Astrocyte (in vitro differentiated cells and primary cell): Measurements from ENCODE around the gene KLHL14. TPM values are rescaled to one million over a fixed set of nuclear protein-coding genes. Genes with fewer than 3 reads are reported as not detected.

Source experiments
- DNase-seq: peaks from one replicate; pipeline ENCODE4 v3.0.0-alpha.2; 2010; ENCODE audit warnings: low read depth
- FAIRE-seq: peaks from 2 replicates; lab custom pipeline; 2011; peaks lifted over from hg19 to GRCh38; lab: Jason Lieb, UNC
- H2AFZ ChIP-seq: 2 replicates; pipeline ENCODE4 v1.6.0; 2012; ENCODE audit warnings: low read depth, low read length, inconsistent platforms
- H3K27ac ChIP-seq: 2 replicates; pipeline ENCODE4 v1.5.1; 2011; ENCODE audit warnings: low read depth, low read length, inconsistent platforms
- H3K27me3 ChIP-seq: 2 replicates; pipeline ENCODE4 v1.6.0; 2011; ENCODE audit warnings: low read length, inconsistent platforms; ENCODE audit not compliant: insufficient read depth
- H3K36me3 ChIP-seq: 2 replicates; pipeline ENCODE4 v1.5.1; 2011; ENCODE audit warnings: low read length, inconsistent platforms; ENCODE audit not compliant: insufficient read depth
- H3K4me1 ChIP-seq: 2 replicates; pipeline ENCODE4 v1.5.1; 2011; ENCODE audit warnings: low read length, inconsistent platforms; ENCODE audit not compliant: insufficient read depth
- H3K4me2 ChIP-seq: 2 replicates; pipeline ENCODE4 v1.6.0; 2012; ENCODE audit warnings: low read length, inconsistent platforms
- H3K4me3 ChIP-seq: 2 replicates; pipeline ENCODE4 v1.5.1; 2011; ENCODE audit warnings: low read depth, mild to moderate bottlenecking, low read length, inconsistent platforms; ENCODE audit not compliant: insufficient read depth
- H3K79me2 ChIP-seq: 2 replicates; pipeline ENCODE4 v1.6.0; 2012; ENCODE audit warnings: mild to moderate bottlenecking, low read length, inconsistent platforms; ENCODE audit not compliant: insufficient read depth
- H3K9ac ChIP-seq: 2 replicates; pipeline ENCODE4 v1.6.0; 2012; ENCODE audit warnings: mild to moderate bottlenecking, low read length, inconsistent platforms
- H3K9me3 ChIP-seq: 2 replicates; pipeline ENCODE4 v1.5.1; 2012; ENCODE audit warnings: low read depth, mild to moderate bottlenecking, low read length, inconsistent platforms; ENCODE audit not compliant: insufficient read depth
- H4K20me1 ChIP-seq: 2 replicates; pipeline ENCODE4 v1.6.0; 2012; ENCODE audit warnings: low read length, inconsistent platforms; ENCODE audit not compliant: insufficient read depth
- H3K27ac Mint-ChIP-seq: one replicate; pipeline ENCODE4 v1.8.0; 2021; ENCODE audit warnings: mild to moderate bottlenecking, mixed read lengths; ENCODE audit not compliant: unreplicated experiment
- H3K27me3 Mint-ChIP-seq: one replicate; pipeline ENCODE4 v1.8.0; 2021; ENCODE audit warnings: low read depth, mixed read lengths; ENCODE audit not compliant: unreplicated experiment
- H3K36me3 Mint-ChIP-seq: one replicate; pipeline ENCODE4 v1.8.0; 2021; ENCODE audit warnings: low read depth, mixed read lengths; ENCODE audit not compliant: unreplicated experiment
- H3K4me1 Mint-ChIP-seq: one replicate; pipeline ENCODE4 v1.8.0; 2021; ENCODE audit warnings: low read depth, mixed read lengths; ENCODE audit not compliant: unreplicated experiment
- H3K4me3 Mint-ChIP-seq: one replicate; pipeline ENCODE4 v1.8.0; 2021; ENCODE audit warnings: mild to moderate bottlenecking, moderate library complexity, mixed read lengths; ENCODE audit not compliant: unreplicated experiment
- H3K9me3 Mint-ChIP-seq: one replicate; pipeline ENCODE4 v1.8.0; 2021; ENCODE audit warnings: mild to moderate bottlenecking, mixed read lengths; ENCODE audit not compliant: unreplicated experiment
- EZH2 ChIP-seq: IDR thresholded peaks from 2 replicates; pipeline ENCODE4 v1.6.1; 2012; ENCODE audit warnings: mild to moderate bottlenecking, low read length, inconsistent platforms; ENCODE audit not compliant: insufficient read depth
- total RNA-seq: library from RNA; stranded (reverse); gene quantifications from 2 replicates; pipeline ENCODE4 v1.2.1, GENCODE V29; 2021
- TF ChIP-seq, protein P1 (sequence below): IDR thresholded peaks from 2 replicates; pipeline ENCODE4 v1.5.1; 2011; ENCODE audit warnings: low read depth, mild to moderate bottlenecking, inconsistent platforms, low read length, moderate library complexity; ENCODE audit not compliant: insufficient read depth

KLHL14 gene
- total RNA-seq, 1 donor from 2014 or later: 0.39 TPM

DNA sequence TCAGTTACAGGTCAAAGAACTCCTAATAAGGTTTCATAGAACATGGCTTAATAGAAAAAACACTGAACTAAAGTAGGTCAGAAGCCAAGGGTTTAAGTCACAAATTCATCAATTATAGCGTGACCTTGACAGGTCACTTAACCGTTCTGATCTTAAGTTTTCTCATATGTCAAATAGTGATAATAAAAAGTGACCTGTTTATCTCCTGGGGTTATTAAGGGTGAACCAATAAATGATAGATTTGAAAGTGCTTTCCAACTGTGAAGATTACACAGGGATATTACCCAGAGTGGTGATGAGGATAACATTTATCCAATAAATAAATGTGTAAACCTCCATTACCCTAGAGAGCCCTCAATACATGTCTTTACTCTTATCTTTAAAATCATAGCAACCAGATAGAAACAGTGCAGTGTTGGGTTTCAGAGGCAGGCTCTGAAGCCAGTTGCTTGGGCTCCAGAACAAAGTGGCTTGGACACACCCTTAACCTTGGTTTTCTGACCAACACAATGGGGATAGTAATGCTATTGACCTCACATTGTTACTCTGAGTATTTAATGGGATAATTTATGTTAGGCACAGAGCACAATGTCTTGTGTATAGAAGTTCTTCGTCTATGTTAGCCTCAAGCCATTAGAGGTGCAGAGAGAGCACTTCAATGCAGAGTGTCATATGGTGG lies 48.6 kb downstream of the KLHL14 start:
- H4K20me1 ChIP-seq: no peaks in the 10 kb centered on the region
- H3K4me3 Mint-ChIP-seq: no peak overlapping the region
- H3K36me3 Mint-ChIP-seq: no peaks in the 10 kb centered on the region
- no peaks in the 10 kb centered on the region for H3K9me3 Mint-ChIP-seq
- H3K9ac ChIP-seq: no peak overlapping the region
- H2AFZ ChIP-seq: no peak overlapping the region
- H3K79me2 ChIP-seq: no peaks in the 10 kb centered on the region
- H3K4me3 ChIP-seq: no peak overlapping the region
- H3K4me1 ChIP-seq: no peaks in the 10 kb centered on the region
- peaks cover 2% of the 10 kb centered on the region for H3K27me3 Mint-ChIP-seq
- H3K27ac Mint-ChIP-seq: no peak overlapping the region
- DNase-seq: no peak
- no peak for FAIRE-seq
- no peaks in the 10 kb centered on the region for H3K4me1 Mint-ChIP-seq
- no peaks in the 10 kb centered on the region for H3K9me3 ChIP-seq
- H3K27ac ChIP-seq: no peak overlapping the region
- no peaks in the 10 kb centered on the region for H3K36me3 ChIP-seq
- TF ChIP-seq, protein P1, sequence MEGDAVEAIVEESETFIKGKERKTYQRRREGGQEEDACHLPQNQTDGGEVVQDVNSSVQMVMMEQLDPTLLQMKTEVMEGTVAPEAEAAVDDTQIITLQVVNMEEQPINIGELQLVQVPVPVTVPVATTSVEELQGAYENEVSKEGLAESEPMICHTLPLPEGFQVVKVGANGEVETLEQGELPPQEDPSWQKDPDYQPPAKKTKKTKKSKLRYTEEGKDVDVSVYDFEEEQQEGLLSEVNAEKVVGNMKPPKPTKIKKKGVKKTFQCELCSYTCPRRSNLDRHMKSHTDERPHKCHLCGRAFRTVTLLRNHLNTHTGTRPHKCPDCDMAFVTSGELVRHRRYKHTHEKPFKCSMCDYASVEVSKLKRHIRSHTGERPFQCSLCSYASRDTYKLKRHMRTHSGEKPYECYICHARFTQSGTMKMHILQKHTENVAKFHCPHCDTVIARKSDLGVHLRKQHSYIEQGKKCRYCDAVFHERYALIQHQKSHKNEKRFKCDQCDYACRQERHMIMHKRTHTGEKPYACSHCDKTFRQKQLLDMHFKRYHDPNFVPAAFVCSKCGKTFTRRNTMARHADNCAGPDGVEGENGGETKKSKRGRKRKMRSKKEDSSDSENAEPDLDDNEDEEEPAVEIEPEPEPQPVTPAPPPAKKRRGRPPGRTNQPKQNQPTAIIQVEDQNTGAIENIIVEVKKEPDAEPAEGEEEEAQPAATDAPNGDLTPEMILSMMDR: no peak
- TF ChIP-seq EZH2: no peak
- no peaks in the 10 kb centered on the region for H3K27me3 ChIP-seq
- no peak overlapping the region for H3K4me2 ChIP-seq

DNA sequence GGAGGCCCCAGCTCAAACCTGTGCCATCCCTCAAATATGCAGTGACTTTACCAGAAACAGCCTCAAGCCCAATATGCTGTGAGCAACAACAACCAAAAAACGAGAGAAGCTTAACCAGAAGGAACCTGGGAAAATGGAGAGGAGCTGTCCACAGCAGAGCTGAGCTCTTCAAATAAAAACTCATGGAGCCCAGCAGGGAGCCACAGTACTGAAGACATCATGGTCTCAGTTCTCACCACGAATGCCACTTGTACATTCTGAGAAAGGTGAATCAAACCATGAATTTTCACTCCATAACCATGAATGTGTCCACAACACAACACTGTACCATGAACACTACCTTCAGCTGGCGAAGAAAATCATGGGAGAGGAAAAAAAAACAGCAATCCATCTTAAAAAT lies 50.5 kb downstream of the KLHL14 start:
- TF ChIP-seq, protein P1: no peak
- TF ChIP-seq EZH2: no peak
- no peaks in the 10 kb centered on the region for H3K9me3 Mint-ChIP-seq
- Histone ChIP-seq H3K4me1 (no peaks in the 10 kb centered on the region), H3K79me2 (no peaks in the 10 kb centered on the region), H3K4me3 (no peak overlapping the region), H3K4me2 (no peak overlapping the region), H4K20me1 (no peaks in the 10 kb centered on the region), H3K27ac (no peak overlapping the region), H3K9ac (no peak overlapping the region), H3K9me3 (no peaks in the 10 kb centered on the region), H2AFZ (no peak overlapping the region), H3K36me3 (no peaks in the 10 kb centered on the region), H3K27me3 (no peaks in the 10 kb centered on the region)
- no peak overlapping the region for H3K27ac Mint-ChIP-seq
- no peaks in the 10 kb centered on the region for H3K27me3 Mint-ChIP-seq
- H3K4me3 Mint-ChIP-seq: no peak overlapping the region
- H3K4me1 Mint-ChIP-seq: no peaks in the 10 kb centered on the region
- FAIRE-seq (no peak), DNase-seq (no peak)
- H3K36me3 Mint-ChIP-seq: no peaks in the 10 kb centered on the region

DNA sequence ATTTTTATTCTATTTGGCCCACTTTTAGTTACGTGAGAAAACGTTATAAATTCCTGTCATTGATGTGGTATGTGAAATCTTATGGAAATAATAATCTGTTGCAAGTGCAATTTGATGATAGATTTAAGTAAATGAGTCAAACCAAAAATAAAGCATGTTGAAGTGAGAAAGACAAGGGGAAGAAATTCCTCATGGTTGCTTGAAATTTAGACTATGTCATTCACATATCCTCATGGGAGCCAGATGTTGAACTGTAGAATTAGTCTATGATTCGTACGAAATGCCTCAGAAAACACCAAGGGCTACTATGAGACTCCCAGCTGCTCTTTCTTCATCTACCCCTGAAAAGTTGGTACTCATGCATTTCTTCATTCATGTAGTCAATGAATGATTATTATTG lies 55.7 kb downstream of the KLHL14 start:
- no peak overlapping the region for H3K9ac ChIP-seq
- Mint-ChIP-seq H3K4me3 (no peak overlapping the region), H3K36me3 (no peaks in the 10 kb centered on the region), H3K9me3 (no peaks in the 10 kb centered on the region), H3K27ac (no peak overlapping the region), H3K4me1 (peaks cover 1% of the 10 kb centered on the region), H3K27me3 (no peaks in the 10 kb centered on the region)
- no peak overlapping the region for H3K4me3 ChIP-seq
- no peaks in the 10 kb centered on the region for H3K9me3 ChIP-seq
- no peak overlapping the region for H3K4me2 ChIP-seq
- H2AFZ ChIP-seq: no peak overlapping the region
- no peaks in the 10 kb centered on the region for H3K79me2 ChIP-seq
- no peak for FAIRE-seq
- TF ChIP-seq, protein P1: no peak
- TF ChIP-seq EZH2: no peak
- H3K36me3 ChIP-seq: no peaks in the 10 kb centered on the region
- no peaks in the 10 kb centered on the region for H4K20me1 ChIP-seq
- no peak overlapping the region for H3K27ac ChIP-seq
- H3K4me1 ChIP-seq: no peaks in the 10 kb centered on the region
- no peaks in the 10 kb centered on the region for H3K27me3 ChIP-seq
- DNase-seq: peak; percentile 43
